Astrocyte (in vitro differentiated cells and primary cell): Measurements from ENCODE around the gene NLGN1. TPM values are rescaled to one million over a fixed set of nuclear protein-coding genes. Genes with fewer than 3 reads are reported as not detected.

ENCODE experiments used
- DNase-seq: peaks from one replicate; pipeline ENCODE4 v3.0.0-alpha.2; 2010; ENCODE audit warnings: low read depth
- FAIRE-seq: peaks from 2 replicates; lab custom pipeline; 2011; peaks lifted over from hg19 to GRCh38; lab: Jason Lieb, UNC
- H2AFZ ChIP-seq: 2 replicates; pipeline ENCODE4 v1.6.0; 2012; ENCODE audit warnings: low read depth, low read length, inconsistent platforms
- H3K27ac ChIP-seq: 2 replicates; pipeline ENCODE4 v1.5.1; 2011; ENCODE audit warnings: low read depth, low read length, inconsistent platforms
- H3K27me3 ChIP-seq: 2 replicates; pipeline ENCODE4 v1.6.0; 2011; ENCODE audit warnings: low read length, inconsistent platforms; ENCODE audit not compliant: insufficient read depth
- H3K36me3 ChIP-seq: 2 replicates; pipeline ENCODE4 v1.5.1; 2011; ENCODE audit warnings: low read length, inconsistent platforms; ENCODE audit not compliant: insufficient read depth
- H3K4me1 ChIP-seq: 2 replicates; pipeline ENCODE4 v1.5.1; 2011; ENCODE audit warnings: low read length, inconsistent platforms; ENCODE audit not compliant: insufficient read depth
- H3K4me2 ChIP-seq: 2 replicates; pipeline ENCODE4 v1.6.0; 2012; ENCODE audit warnings: low read length, inconsistent platforms
- H3K4me3 ChIP-seq: 2 replicates; pipeline ENCODE4 v1.5.1; 2011; ENCODE audit warnings: low read depth, mild to moderate bottlenecking, low read length, inconsistent platforms; ENCODE audit not compliant: insufficient read depth
- H3K79me2 ChIP-seq: 2 replicates; pipeline ENCODE4 v1.6.0; 2012; ENCODE audit warnings: mild to moderate bottlenecking, low read length, inconsistent platforms; ENCODE audit not compliant: insufficient read depth
- H3K9ac ChIP-seq: 2 replicates; pipeline ENCODE4 v1.6.0; 2012; ENCODE audit warnings: mild to moderate bottlenecking, low read length, inconsistent platforms
- H3K9me3 ChIP-seq: 2 replicates; pipeline ENCODE4 v1.5.1; 2012; ENCODE audit warnings: low read depth, mild to moderate bottlenecking, low read length, inconsistent platforms; ENCODE audit not compliant: insufficient read depth
- H4K20me1 ChIP-seq: 2 replicates; pipeline ENCODE4 v1.6.0; 2012; ENCODE audit warnings: low read length, inconsistent platforms; ENCODE audit not compliant: insufficient read depth
- H3K27ac Mint-ChIP-seq: one replicate; pipeline ENCODE4 v1.8.0; 2021; ENCODE audit warnings: mild to moderate bottlenecking, mixed read lengths; ENCODE audit not compliant: unreplicated experiment
- H3K27me3 Mint-ChIP-seq: one replicate; pipeline ENCODE4 v1.8.0; 2021; ENCODE audit warnings: low read depth, mixed read lengths; ENCODE audit not compliant: unreplicated experiment
- H3K36me3 Mint-ChIP-seq: one replicate; pipeline ENCODE4 v1.8.0; 2021; ENCODE audit warnings: low read depth, mixed read lengths; ENCODE audit not compliant: unreplicated experiment
- H3K4me1 Mint-ChIP-seq: one replicate; pipeline ENCODE4 v1.8.0; 2021; ENCODE audit warnings: low read depth, mixed read lengths; ENCODE audit not compliant: unreplicated experiment
- H3K4me3 Mint-ChIP-seq: one replicate; pipeline ENCODE4 v1.8.0; 2021; ENCODE audit warnings: mild to moderate bottlenecking, moderate library complexity, mixed read lengths; ENCODE audit not compliant: unreplicated experiment
- H3K9me3 Mint-ChIP-seq: one replicate; pipeline ENCODE4 v1.8.0; 2021; ENCODE audit warnings: mild to moderate bottlenecking, mixed read lengths; ENCODE audit not compliant: unreplicated experiment
- EZH2 ChIP-seq: IDR thresholded peaks from 2 replicates; pipeline ENCODE4 v1.6.1; 2012; ENCODE audit warnings: mild to moderate bottlenecking, low read length, inconsistent platforms; ENCODE audit not compliant: insufficient read depth
- total RNA-seq: library from RNA; stranded (reverse); gene quantifications from 2 replicates; pipeline ENCODE4 v1.2.1, GENCODE V29; 2021
- TF ChIP-seq, protein P1 (sequence below): IDR thresholded peaks from 2 replicates; pipeline ENCODE4 v1.5.1; 2011; ENCODE audit warnings: low read depth, mild to moderate bottlenecking, inconsistent platforms, low read length, moderate library complexity; ENCODE audit not compliant: insufficient read depth

NLGN1 gene
- total RNA-seq, 1 donor from 2014 or later: 1.2 TPM

DNA sequence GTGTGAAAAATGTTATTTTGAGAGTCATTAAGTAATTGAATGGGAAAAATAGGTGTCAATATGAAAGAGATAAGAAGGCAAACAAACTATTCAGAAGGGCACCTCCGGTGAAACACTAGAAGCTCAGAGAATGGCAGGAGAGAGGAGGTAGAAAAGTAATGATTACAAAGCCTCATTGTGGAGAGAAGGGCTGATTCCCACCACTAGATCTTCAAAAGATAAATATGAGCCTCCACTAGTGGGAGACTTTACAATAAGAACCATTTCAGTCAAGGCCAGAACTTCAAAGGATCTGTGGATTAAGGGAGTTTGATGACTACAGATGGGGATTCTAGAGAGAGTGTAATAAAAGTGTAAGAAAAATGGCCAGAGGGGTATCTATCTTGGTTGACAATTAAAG, 535.6 kb downstream of the NLGN1 start:
- no peaks in the 10 kb centered on the region for H4K20me1 ChIP-seq
- peaks cover 14% of the 10 kb centered on the region for H3K4me1 Mint-ChIP-seq
- no peak overlapping the region for H3K4me3 ChIP-seq
- H3K9me3 Mint-ChIP-seq: no peaks in the 10 kb centered on the region
- peak overlapping the region; percentile 89 for H3K27ac Mint-ChIP-seq
- no peaks in the 10 kb centered on the region for H3K36me3 ChIP-seq
- peak overlapping the region; percentile 16 for H2AFZ ChIP-seq
- no peaks in the 10 kb centered on the region for H3K27me3 Mint-ChIP-seq
- TF ChIP-seq, protein P1, sequence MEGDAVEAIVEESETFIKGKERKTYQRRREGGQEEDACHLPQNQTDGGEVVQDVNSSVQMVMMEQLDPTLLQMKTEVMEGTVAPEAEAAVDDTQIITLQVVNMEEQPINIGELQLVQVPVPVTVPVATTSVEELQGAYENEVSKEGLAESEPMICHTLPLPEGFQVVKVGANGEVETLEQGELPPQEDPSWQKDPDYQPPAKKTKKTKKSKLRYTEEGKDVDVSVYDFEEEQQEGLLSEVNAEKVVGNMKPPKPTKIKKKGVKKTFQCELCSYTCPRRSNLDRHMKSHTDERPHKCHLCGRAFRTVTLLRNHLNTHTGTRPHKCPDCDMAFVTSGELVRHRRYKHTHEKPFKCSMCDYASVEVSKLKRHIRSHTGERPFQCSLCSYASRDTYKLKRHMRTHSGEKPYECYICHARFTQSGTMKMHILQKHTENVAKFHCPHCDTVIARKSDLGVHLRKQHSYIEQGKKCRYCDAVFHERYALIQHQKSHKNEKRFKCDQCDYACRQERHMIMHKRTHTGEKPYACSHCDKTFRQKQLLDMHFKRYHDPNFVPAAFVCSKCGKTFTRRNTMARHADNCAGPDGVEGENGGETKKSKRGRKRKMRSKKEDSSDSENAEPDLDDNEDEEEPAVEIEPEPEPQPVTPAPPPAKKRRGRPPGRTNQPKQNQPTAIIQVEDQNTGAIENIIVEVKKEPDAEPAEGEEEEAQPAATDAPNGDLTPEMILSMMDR: no peak
- TF ChIP-seq EZH2: no peak
- DNase-seq: no peak
- no peaks in the 10 kb centered on the region for H3K9me3 ChIP-seq
- no peaks in the 10 kb centered on the region for H3K27me3 ChIP-seq
- H3K4me2 ChIP-seq: peak overlapping the region; percentile 6
- peaks cover 7% of the 10 kb centered on the region for H3K4me1 ChIP-seq
- H3K4me3 Mint-ChIP-seq: no peak overlapping the region
- no peak for FAIRE-seq
- no peaks in the 10 kb centered on the region for H3K79me2 ChIP-seq
- peak overlapping the region; percentile 38 for H3K27ac ChIP-seq
- no peak overlapping the region for H3K9ac ChIP-seq
- no peaks in the 10 kb centered on the region for H3K36me3 Mint-ChIP-seq

DNA sequence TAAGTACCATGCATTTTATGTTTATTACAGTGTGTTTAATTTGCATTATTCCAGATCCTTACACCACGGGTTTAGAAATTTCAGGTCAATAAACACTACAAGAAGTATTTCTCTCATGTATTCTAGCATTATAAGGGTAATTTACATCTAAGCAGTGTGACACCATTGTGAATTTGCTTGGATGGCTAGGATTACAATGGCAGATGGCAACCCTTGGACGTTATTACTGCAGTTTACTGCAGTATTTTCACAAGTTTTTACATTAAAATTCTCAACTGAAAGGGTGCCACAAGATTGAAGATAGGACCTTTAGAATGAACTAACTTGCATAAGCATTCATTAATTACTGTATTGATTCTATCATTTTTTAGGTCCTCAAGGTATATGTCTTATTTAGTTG, 538.8 kb downstream of the NLGN1 start:
- no peaks in the 10 kb centered on the region for H3K79me2 ChIP-seq
- H3K4me3 Mint-ChIP-seq: no peak overlapping the region
- H3K4me2 ChIP-seq: no peak overlapping the region
- H3K9ac ChIP-seq: no peak overlapping the region
- H3K27me3 ChIP-seq: no peaks in the 10 kb centered on the region
- H3K4me1 Mint-ChIP-seq: peaks cover 20% of the 10 kb centered on the region
- no peak overlapping the region for H2AFZ ChIP-seq
- H3K36me3 Mint-ChIP-seq: no peaks in the 10 kb centered on the region
- no peak overlapping the region for H3K4me3 ChIP-seq
- no peak overlapping the region for H3K27ac Mint-ChIP-seq
- no peaks in the 10 kb centered on the region for H3K27me3 Mint-ChIP-seq
- peaks cover 12% of the 10 kb centered on the region for H3K4me1 ChIP-seq
- TF ChIP-seq, protein P1: no peak
- no peak for TF ChIP-seq EZH2
- no peaks in the 10 kb centered on the region for H3K36me3 ChIP-seq
- H4K20me1 ChIP-seq: no peaks in the 10 kb centered on the region
- no peaks in the 10 kb centered on the region for H3K9me3 ChIP-seq
- DNase-seq: no peak
- H3K27ac ChIP-seq: no peak overlapping the region
- H3K9me3 Mint-ChIP-seq: no peaks in the 10 kb centered on the region
- no peak for FAIRE-seq

DNA sequence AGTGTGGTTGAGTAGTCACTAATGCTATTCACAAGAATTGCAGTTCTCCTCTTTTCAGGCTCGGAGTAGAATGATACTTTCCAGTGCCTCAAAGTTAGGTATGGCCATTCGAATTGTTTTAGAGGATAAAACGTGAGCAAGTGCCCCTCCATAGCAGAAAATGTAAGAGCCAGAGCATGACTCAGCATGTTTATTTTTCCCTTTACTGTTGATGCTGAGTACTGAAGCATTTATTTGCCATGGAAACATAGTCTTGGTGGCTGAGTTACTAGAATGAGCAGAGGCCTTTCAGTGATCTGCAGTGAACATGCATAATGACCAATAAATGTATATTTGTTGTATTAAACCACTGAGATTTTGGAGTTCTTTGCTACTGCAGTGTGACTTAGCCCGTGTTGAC, 540.6 kb downstream of the NLGN1 start:
- Mint-ChIP-seq H3K27me3 (no peaks in the 10 kb centered on the region), H3K9me3 (no peaks in the 10 kb centered on the region), H3K27ac (no peak overlapping the region), H3K4me1 (peaks cover 12% of the 10 kb centered on the region), H3K4me3 (no peak overlapping the region), H3K36me3 (no peaks in the 10 kb centered on the region)
- no peaks in the 10 kb centered on the region for H3K79me2 ChIP-seq
- H3K4me3 ChIP-seq: no peak overlapping the region
- TF ChIP-seq, protein P1: no peak
- no peak for TF ChIP-seq EZH2
- no peak overlapping the region for H2AFZ ChIP-seq
- peaks cover 6% of the 10 kb centered on the region for H3K4me1 ChIP-seq
- H3K27me3 ChIP-seq: no peaks in the 10 kb centered on the region
- H4K20me1 ChIP-seq: no peaks in the 10 kb centered on the region
- no peaks in the 10 kb centered on the region for H3K36me3 ChIP-seq
- H3K27ac ChIP-seq: no peak overlapping the region
- FAIRE-seq (peak; percentile 34), DNase-seq (peak; percentile 67)
- no peak overlapping the region for H3K9ac ChIP-seq
- no peaks in the 10 kb centered on the region for H3K9me3 ChIP-seq
- H3K4me2 ChIP-seq: peak overlapping the region; percentile 16
